ENCODE measurements around the gene TBC1D14. TPM values are rescaled to one million over a fixed set of nuclear protein-coding genes. Genes with fewer than 3 reads are reported as not detected.

Gene TBC1D14
- total RNA-seq, 1 donor, result 39.4 TPM

DNA sequence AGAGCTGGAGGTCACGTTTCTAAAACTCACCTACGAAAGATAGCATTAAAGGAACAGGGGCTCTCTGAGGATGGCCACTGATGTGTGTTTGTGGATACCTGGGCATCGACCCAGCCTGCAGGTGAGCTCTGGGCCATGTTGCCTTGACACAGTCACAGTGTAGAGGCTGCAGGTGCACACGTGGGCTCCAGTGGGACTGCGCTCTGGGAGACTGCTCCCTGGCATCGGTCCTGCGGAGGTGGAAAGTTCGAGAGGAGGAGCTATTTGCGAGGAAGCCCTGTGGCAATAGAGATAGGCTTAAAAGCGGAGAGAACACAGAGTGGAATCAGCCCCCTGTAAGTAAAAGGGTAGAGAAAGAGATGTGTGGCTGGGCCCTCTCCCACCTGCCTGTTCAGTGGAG, 121.2 kb downstream of the TBC1D14 start:
- no peak overlapping the region for H2AFZ ChIP-seq (ENCODE audit: low read length)
- peak; percentile 59 for DNase-seq (ENCODE audit: insufficient read length, low spot score, missing footprints)
- no peak overlapping the region for H3K27ac ChIP-seq (ENCODE audit: low read depth, low read length)
- no peaks in the 10 kb centered on the region for H3K79me2 ChIP-seq (ENCODE audit: insufficient read depth, low read length)
- H3K4me1 ChIP-seq (ENCODE audit: insufficient read depth, low read length), result peaks cover 8% of the 10 kb centered on the region
- TF ChIP-seq CTCF (IDR thresholded peaks at IDR 0.05; ENCODE audit: extremely low read depth, low read depth, low read length), result no peak
- no peaks in the 10 kb centered on the region for H3K9me3 ChIP-seq (ENCODE audit: low read depth, low read length)
- H3K4me2 ChIP-seq (ENCODE audit: insufficient read depth, low read length), result no peak overlapping the region
- no peak overlapping the region for H3K4me3 ChIP-seq (ENCODE audit: insufficient read depth, low read length)
- peaks cover 28% of the 10 kb centered on the region for H3K36me3 ChIP-seq (ENCODE audit: insufficient read depth, low read length)
- H3K27me3 ChIP-seq (ENCODE audit: insufficient read depth, low read length), result no peaks in the 10 kb centered on the region
- H4K20me1 ChIP-seq (ENCODE audit: insufficient read depth, low read length), result no peaks in the 10 kb centered on the region

DNA sequence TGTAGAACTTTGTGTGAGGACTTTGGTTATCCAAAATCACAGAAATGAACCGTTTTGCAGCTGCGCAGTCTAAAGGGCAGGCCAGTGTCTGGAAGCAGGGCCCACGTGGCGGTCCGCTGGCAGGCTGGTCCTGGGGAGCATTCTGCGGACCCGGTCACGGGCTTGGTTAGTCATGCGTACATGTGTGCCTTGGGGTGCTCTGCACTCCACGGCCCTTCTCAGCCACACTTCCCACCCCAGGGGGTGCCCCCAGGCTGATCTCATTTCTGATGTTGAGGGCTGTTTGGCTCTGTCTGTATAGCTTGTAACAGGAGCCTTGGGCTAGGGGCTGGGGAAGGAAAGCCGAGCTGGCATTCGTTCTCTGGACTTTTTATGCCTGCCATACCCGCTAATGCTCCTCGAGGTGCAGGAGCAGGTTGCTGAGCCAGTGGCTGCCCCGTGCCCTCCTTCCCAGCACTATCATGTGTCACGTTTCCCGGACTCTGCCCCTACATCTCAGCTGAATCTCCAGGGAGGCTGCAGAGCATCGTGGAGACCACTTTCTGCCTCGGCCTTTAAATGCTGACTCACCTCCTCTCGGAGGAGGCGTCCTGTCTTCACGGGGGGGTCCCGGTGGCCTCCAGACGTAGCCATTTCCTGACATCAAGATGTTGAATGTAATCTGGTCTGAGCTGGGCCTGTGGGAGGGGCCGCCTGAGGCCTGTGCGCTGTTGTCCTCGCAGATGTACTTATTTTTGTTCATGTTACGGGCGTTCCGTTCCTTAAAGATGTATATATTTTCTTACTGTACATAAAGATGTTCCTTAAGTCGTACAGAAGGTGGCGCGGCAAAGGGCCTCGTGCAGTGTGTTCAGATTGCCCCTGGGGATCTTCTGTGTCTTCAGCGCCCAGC, 122.2 kb downstream of the TBC1D14 start:
- Histone ChIP-seq H3K27me3 (ENCODE audit: insufficient read depth, low read length) (no peaks in the 10 kb centered on the region), H3K9me3 (ENCODE audit: low read depth, low read length) (no peaks in the 10 kb centered on the region), H3K4me2 (ENCODE audit: insufficient read depth, low read length) (no peak overlapping the region), H3K4me1 (ENCODE audit: insufficient read depth, low read length) (peaks cover 14% of the 10 kb centered on the region), H3K4me3 (ENCODE audit: insufficient read depth, low read length) (no peak overlapping the region), H3K27ac (ENCODE audit: low read depth, low read length) (no peak overlapping the region), H3K79me2 (ENCODE audit: insufficient read depth, low read length) (no peaks in the 10 kb centered on the region), H2AFZ (ENCODE audit: low read length) (no peak overlapping the region), H4K20me1 (ENCODE audit: insufficient read depth, low read length) (no peaks in the 10 kb centered on the region), H3K36me3 (ENCODE audit: insufficient read depth, low read length) (peaks cover 28% of the 10 kb centered on the region)
- no peak for TF ChIP-seq CTCF (IDR thresholded peaks at IDR 0.05; ENCODE audit: extremely low read depth, low read depth, low read length)
- peak; percentile 44 for DNase-seq (ENCODE audit: insufficient read length, low spot score, missing footprints)

DNA sequence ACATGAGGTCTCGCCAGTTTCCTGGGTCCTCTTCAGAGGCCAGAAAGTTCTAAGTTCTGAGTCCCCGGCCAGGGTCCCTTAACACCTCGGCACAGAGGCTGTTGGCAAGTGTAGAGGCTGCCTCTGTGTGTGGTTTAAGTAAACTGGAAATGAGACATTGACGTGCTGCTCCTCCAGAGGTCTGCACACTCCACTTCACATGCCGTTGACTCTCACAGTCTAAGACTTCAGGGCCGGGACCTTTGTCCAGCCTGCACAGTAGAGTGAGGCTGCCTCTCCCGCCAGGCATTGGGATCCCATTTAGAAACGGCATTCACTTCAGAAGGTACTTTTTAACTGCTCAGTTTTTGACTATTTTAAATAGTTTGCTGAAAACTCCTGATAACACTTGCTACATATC, 123.0 kb downstream of the TBC1D14 start:
- H3K27ac ChIP-seq (ENCODE audit: low read depth, low read length), result no peak overlapping the region
- H3K27me3 ChIP-seq (ENCODE audit: insufficient read depth, low read length), result no peaks in the 10 kb centered on the region
- H3K9me3 ChIP-seq (ENCODE audit: low read depth, low read length), result no peaks in the 10 kb centered on the region
- no peak overlapping the region for H2AFZ ChIP-seq (ENCODE audit: low read length)
- H3K4me2 ChIP-seq (ENCODE audit: insufficient read depth, low read length), result no peak overlapping the region
- no peak for DNase-seq (ENCODE audit: insufficient read length, low spot score, missing footprints)
- H3K4me1 ChIP-seq (ENCODE audit: insufficient read depth, low read length), result peaks cover 16% of the 10 kb centered on the region
- no peaks in the 10 kb centered on the region for H3K79me2 ChIP-seq (ENCODE audit: insufficient read depth, low read length)
- no peak overlapping the region for H3K4me3 ChIP-seq (ENCODE audit: insufficient read depth, low read length)
- no peaks in the 10 kb centered on the region for H4K20me1 ChIP-seq (ENCODE audit: insufficient read depth, low read length)
- no peak for TF ChIP-seq CTCF (IDR thresholded peaks at IDR 0.05; ENCODE audit: extremely low read depth, low read depth, low read length)
- peaks cover 22% of the 10 kb centered on the region for H3K36me3 ChIP-seq (ENCODE audit: insufficient read depth, low read length)

DNA sequence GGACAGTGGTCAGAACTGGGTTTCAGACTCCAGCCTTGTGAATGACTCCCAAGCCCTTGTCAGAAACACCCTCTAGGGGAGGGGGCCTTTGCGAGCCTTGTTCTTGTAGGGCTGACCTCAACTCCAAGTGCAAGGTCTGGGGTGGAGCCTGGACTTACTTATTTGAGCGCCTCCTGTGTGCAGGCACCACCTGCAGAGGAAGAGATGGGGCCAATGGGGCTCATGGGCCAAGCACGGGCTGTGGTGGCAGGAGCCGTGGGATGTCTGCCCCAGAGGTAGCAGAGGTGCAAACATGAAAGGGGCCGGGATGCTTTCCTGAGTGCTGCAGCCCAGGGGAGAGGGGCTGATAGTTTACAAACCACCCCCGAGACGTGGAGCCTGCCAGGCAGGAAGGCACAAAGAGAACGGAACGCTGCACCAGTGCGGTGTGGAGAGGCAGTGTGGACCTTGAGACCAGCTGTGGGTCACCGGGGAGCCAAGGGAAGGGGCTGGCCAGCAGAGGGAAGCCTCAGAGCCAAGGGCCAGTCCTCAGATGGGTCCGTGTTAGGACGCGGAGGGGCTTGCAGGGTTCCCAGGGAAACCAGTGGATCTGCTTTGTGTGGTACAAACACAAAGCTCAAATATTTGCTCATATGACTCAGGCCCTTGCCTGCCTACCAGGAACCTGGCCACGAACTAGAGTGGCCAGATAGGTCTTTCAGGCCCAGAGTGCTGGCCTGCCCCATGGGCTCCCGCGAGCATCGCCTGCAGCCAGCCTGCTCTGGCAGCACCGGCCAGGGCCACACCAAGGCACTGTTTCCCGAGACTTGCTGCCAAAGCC, 124.8 kb downstream of the TBC1D14 start:
- no peaks in the 10 kb centered on the region for H3K9me3 ChIP-seq (ENCODE audit: low read depth, low read length)
- no peak overlapping the region for H3K4me2 ChIP-seq (ENCODE audit: insufficient read depth, low read length)
- DNase-seq (ENCODE audit: insufficient read length, low spot score, missing footprints), result peak; percentile 96
- TF ChIP-seq CTCF (IDR thresholded peaks at IDR 0.05; ENCODE audit: extremely low read depth, low read depth, low read length), result no peak
- no peaks in the 10 kb centered on the region for H3K27me3 ChIP-seq (ENCODE audit: insufficient read depth, low read length)
- H3K27ac ChIP-seq (ENCODE audit: low read depth, low read length), result peak overlapping the region; percentile 46
- no peaks in the 10 kb centered on the region for H3K79me2 ChIP-seq (ENCODE audit: insufficient read depth, low read length)
- peaks cover 20% of the 10 kb centered on the region for H3K36me3 ChIP-seq (ENCODE audit: insufficient read depth, low read length)
- H4K20me1 ChIP-seq (ENCODE audit: insufficient read depth, low read length), result no peaks in the 10 kb centered on the region
- no peak overlapping the region for H3K4me3 ChIP-seq (ENCODE audit: insufficient read depth, low read length)
- peaks cover 16% of the 10 kb centered on the region for H3K4me1 ChIP-seq (ENCODE audit: insufficient read depth, low read length)
- no peak overlapping the region for H2AFZ ChIP-seq (ENCODE audit: low read length)

Measured in osteoblast (primary cell).